GM13977 (cell line): ENCODE data around the gene RRN3.
"Not testable (repeated sequence)": the region's sequence is repeated elsewhere in the genome, so short reads cannot be mapped to it uniquely, and the experiment has no call there.

Source experiments
- DNase-seq: peaks from one replicate; pipeline ENCODE4 v3.0.0; 2012; ENCODE audit warnings: low spot score
- in situ Hi-C: fragments of 300-500 bp; cut with MboI; formaldehyde crosslinking; loops from one replicate; pipeline ENCODE4 v1.12.0; 2022; ENCODE audit warnings: low sequenced_read_pairs, low pct_unique_long_range_greater_than_20kb, mixed read lengths, inconsistent platforms; ENCODE audit not compliant: unreplicated experiment

RRN3 gene

GRCh38 chr16:15012941-15013340, 81.1 kb downstream of the RRN3 start:
- in situ Hi-C loops, DNase-seq: not testable (repeated sequence)
